DOHH2 (cell line): ENCODE measurements around the gene CFAP77.

Experiments
- EZH2phosphoT487 ChIP-seq: fragments of 200-600 bp; sonication (generic); IDR thresholded peaks from 2 replicates; pipeline ENCODE4 v1.6.1; 2017; ENCODE audit warnings: borderline replicate concordance, mild to moderate bottlenecking, antibody characterized with exemption, low read length, moderate library complexity, mixed read lengths
- TF ChIP-seq, protein P1 (sequence below): fragments of 200-600 bp; sonication (generic); IDR thresholded peaks from one replicate; pipeline ENCODE4 v1.5.1; 2014; ENCODE audit warnings: antibody characterized with exemption, mild to moderate bottlenecking, low read depth, low read length; ENCODE audit not compliant: poor library complexity, severe bottlenecking

DNA sequence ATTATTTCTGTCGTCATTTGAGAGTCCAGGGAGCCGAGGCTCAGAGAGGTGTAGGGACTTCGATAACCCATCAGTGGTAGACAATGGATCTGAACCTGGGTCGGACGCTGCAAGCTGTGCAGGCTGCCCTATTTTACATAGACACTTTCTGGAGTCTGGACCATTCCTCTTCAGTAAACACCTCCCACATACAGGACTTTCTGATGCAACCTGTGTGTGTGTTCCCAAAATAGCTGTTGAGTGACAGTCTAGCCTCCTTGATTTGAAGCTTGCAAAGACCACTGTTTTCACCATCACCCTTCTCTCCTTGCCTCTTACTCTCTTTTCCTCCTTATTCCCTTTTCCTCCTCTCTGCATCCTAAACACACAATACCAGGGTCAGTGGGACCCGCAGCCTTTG, 30.7 kb downstream of the CFAP77 start:
- TF ChIP-seq, protein P1, sequence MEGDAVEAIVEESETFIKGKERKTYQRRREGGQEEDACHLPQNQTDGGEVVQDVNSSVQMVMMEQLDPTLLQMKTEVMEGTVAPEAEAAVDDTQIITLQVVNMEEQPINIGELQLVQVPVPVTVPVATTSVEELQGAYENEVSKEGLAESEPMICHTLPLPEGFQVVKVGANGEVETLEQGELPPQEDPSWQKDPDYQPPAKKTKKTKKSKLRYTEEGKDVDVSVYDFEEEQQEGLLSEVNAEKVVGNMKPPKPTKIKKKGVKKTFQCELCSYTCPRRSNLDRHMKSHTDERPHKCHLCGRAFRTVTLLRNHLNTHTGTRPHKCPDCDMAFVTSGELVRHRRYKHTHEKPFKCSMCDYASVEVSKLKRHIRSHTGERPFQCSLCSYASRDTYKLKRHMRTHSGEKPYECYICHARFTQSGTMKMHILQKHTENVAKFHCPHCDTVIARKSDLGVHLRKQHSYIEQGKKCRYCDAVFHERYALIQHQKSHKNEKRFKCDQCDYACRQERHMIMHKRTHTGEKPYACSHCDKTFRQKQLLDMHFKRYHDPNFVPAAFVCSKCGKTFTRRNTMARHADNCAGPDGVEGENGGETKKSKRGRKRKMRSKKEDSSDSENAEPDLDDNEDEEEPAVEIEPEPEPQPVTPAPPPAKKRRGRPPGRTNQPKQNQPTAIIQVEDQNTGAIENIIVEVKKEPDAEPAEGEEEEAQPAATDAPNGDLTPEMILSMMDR: no peak
- TF ChIP-seq EZH2phosphoT487: no peak
